ENCODE results near the gene NDNF.

DNA sequence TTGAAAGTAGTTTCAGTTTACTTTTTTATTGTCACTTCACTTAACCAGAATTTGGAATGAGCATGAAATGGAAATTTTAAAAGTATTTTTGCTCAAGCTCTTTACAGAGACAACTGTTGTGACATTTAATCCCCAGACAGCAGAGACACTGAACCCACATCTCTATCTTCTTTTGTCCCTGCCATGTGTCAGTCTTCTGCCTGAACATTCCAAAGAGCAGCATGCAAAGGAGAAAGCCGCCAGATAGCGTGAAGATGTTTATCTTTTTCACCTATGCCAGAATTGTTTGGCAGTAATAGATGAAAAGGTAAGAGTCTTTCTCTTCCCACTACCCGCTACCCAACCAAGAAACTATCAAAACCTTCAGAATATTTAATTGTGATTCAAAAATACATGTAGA is 46.8 kb downstream of the NDNF start:
- TF ChIP-seq GATA3 (IDR thresholded peaks at IDR 0.05; ENCODE audit: low read depth, low read length) (no peak), GATA2 (IDR thresholded peaks at IDR 0.05; ENCODE audit: low read depth, low read length) (no peak)

Data from SH-SY5Y (cell line).